PFSK-1 (cell line): Measurements from ENCODE around the gene CACNG6.

ENCODE experiments used
- FOXP2 ChIP-seq: optimal IDR thresholded peaks from 2 replicates; pipeline ENCODE3; 2011; ENCODE audit warnings: borderline replicate concordance, control low read depth, inconsistent platforms; ENCODE audit not compliant: insufficient read depth; ENCODE audit errors: extremely low read length, extremely low read depth
- POLR2AphosphoS5 ChIP-seq: IDR thresholded peaks from 2 replicates; pipeline ENCODE4 v1.6.1; 2012; ENCODE audit warnings: low read depth, mild to moderate bottlenecking, control low read depth, low read length, moderate library complexity
- SIN3A ChIP-seq: IDR thresholded peaks from 2 replicates; pipeline ENCODE4 v1.6.1; 2012; ENCODE audit warnings: mild to moderate bottlenecking, low read length, moderate library complexity, borderline replicate concordance; ENCODE audit not compliant: insufficient read depth
- TAF1 ChIP-seq: IDR thresholded peaks from 2 replicates; pipeline ENCODE4 v1.6.1; 2012; ENCODE audit warnings: low read length, control low read depth, borderline replicate concordance; ENCODE audit not compliant: insufficient read depth
- TF ChIP-seq, protein P1 (sequence below), 2 experiments: IDR thresholded peaks; 2 replicates each; pipeline versions ENCODE4 v1.6.1 to v1.8.0; 2011 to 2012; ENCODE audit warnings: low read depth in 2 of 2, low read length in 2 of 2, control low read depth in 1 of 2, inconsistent platforms in 1 of 2, mild to moderate bottlenecking in 1 of 2, moderate library complexity in 1 of 2; ENCODE audit not compliant: insufficient read depth in 1 of 2

Gene CACNG6

DNA sequence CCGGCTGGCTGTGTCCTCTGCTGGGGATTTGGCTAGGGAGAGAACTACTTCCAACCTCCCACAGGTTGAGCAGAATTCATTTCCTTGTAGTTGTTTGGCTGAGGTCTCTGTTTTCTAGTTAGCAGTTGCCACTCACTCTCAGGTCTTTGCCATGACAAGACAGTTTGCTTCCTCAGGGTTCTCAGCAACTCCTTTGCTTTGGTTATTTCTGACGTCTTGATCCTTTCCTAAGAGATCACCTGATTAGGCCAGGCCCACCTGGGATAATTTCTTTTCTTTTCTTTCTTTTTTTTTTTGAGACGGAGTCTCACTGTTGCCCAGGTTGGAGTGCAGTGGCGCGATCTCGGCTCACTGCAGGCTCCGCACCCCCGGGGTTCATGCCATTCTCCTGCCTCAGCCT is 38.1 kb upstream of the CACNG6 start:
- TF ChIP-seq, protein P1, sequence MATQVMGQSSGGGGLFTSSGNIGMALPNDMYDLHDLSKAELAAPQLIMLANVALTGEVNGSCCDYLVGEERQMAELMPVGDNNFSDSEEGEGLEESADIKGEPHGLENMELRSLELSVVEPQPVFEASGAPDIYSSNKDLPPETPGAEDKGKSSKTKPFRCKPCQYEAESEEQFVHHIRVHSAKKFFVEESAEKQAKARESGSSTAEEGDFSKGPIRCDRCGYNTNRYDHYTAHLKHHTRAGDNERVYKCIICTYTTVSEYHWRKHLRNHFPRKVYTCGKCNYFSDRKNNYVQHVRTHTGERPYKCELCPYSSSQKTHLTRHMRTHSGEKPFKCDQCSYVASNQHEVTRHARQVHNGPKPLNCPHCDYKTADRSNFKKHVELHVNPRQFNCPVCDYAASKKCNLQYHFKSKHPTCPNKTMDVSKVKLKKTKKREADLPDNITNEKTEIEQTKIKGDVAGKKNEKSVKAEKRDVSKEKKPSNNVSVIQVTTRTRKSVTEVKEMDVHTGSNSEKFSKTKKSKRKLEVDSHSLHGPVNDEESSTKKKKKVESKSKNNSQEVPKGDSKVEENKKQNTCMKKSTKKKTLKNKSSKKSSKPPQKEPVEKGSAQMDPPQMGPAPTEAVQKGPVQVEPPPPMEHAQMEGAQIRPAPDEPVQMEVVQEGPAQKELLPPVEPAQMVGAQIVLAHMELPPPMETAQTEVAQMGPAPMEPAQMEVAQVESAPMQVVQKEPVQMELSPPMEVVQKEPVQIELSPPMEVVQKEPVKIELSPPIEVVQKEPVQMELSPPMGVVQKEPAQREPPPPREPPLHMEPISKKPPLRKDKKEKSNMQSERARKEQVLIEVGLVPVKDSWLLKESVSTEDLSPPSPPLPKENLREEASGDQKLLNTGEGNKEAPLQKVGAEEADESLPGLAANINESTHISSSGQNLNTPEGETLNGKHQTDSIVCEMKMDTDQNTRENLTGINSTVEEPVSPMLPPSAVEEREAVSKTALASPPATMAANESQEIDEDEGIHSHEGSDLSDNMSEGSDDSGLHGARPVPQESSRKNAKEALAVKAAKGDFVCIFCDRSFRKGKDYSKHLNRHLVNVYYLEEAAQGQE (IDR thresholded peaks at IDR 0.05; ENCODE audit: insufficient read depth in 1 of 2, low read depth in 2 of 2, low read length in 2 of 2), result no peak
- TF ChIP-seq TAF1, result no peak
- no peak for TF ChIP-seq FOXP2
- TF ChIP-seq SIN3A, result no peak
- no peak for TF ChIP-seq POLR2AphosphoS5

DNA sequence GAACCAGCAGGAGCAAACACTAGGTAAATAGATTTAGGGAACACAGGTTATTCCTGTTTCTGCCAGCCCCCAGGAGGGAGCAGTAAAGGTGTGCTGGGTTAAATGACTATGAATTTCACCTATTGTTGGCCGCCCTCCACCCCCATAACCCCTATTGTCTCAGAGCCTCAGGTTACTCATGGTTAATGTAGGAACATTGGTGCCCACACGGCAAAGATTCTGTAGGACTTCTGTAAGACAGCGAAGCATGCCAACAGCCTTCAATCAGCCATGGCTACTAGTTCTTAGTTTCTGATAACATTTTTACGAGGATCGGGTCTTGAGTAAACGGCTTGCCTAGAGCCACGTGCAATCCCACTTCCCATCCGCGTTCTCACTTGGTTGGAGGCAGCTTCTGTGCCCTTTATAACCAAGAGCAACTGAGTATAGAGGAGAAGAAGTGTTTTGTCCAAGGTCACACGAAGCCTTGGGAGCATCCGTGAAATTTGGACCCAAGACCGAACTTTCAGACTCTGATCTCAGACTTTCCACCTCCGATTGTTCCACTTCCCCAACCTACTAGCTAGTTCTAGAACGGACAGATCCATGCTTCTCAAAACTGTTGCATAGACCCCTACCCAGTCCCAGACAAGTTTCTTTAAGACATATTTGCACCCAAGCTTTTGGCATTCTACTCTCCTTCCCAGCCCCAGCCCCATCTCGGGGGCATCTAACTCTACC is 33.8 kb upstream of the CACNG6 start:
- no peak for TF ChIP-seq POLR2AphosphoS5
- TF ChIP-seq SIN3A, result no peak
- no peak for TF ChIP-seq FOXP2
- TF ChIP-seq, protein P1 (IDR thresholded peaks at IDR 0.05; ENCODE audit: insufficient read depth in 1 of 2, low read depth in 2 of 2, low read length in 2 of 2), result no peak
- TF ChIP-seq TAF1, result no peak

DNA sequence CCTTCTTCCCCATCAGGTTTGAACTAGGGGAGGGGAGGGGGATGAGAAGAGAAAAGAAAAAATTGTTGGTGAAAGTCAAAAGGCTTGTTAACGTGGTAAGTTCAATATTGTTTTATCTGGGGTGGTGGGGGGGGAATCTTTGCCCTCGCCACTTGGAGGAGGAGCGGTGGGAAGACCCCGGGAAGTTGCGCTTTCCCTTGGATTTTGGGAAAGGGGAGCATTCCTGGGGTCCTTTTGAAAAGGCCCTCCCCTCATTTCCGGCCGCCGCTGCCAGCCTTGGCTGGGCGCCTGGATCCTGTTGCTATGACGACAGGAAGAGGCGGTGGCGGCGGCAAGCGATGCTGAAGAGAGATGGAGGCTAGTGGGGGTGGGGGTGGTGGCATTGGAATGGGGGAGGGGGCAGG is 33.3 kb upstream of the CACNG6 start:
- TF ChIP-seq TAF1 (no peak), FOXP2 (no peak), SIN3A (no peak), POLR2AphosphoS5 (no peak)
- TF ChIP-seq, protein P1 (IDR thresholded peaks at IDR 0.05; ENCODE audit: insufficient read depth in 1 of 2, low read depth in 2 of 2, low read length in 2 of 2), result no peak

DNA sequence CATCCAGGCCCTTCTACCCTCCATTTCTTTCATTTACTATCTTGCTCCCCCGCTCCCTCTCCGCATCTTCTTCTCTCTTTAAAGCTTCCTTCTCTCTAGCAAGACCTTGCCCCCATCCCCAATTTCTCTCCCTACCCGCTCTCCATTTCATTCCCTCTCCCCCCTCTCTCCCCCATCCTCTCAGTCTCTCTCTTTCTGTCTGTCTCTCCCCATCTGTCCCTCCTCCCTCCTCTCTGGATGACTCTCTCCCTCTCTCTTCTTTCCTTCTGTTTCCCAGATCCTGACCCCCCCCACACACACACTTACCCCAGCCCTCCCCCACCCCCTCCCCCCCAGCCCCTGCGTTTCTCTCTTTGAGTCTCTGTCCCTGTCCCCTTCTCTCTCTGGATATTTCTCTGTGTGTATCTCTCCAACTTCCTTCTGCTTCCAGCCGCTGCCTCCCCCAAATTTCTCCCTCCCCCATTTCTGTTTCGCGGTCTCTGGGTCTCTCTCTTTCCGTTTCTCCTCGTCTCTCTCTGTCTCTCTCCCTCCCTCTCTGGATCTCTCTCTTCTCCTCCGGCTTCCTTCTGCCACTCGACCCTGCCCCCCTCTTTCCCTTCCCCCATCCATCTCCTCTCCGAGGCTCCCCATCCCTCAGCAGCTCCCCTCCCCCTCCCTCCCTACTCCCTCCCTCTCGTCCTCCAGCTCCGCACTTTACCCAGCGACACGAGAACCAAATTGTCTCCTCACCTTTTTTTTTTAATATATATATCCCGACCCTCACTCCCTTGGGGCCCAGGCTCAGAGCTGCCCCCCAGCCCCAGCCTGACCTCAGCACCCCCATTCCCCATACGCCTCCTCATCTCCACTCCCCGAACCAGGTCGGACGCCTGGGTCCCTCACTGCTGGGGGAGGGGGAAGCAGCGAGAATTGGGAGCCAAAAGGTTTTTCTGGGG is 32.3 kb upstream of the CACNG6 start:
- TF ChIP-seq TAF1 (no peak), SIN3A (no peak), POLR2AphosphoS5 (no peak)

DNA sequence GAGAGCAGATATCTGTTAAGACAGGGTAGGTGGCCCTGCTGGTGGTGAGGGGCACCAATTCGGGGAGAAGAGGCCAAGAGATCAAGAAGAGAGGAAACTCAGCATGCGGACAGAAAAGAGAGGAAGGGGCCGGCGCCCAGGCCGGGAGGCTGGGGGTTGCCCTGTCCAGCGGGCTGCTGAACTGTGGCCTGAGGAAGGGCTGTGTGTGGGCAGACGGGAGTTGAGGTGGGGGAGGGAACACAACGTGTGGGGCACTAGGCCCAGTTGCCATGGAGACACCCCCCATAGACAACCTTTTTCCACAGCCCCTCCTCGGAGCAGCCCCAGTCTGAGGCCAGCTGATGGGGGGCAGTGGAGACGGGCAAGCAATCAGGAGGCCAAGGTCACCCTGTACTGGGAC is 31.2 kb upstream of the CACNG6 start:
- no peak for TF ChIP-seq FOXP2
- no peak for TF ChIP-seq POLR2AphosphoS5
- TF ChIP-seq TAF1, result no peak
- TF ChIP-seq, protein P1 (IDR thresholded peaks at IDR 0.05; ENCODE audit: insufficient read depth in 1 of 2, low read depth in 2 of 2, low read length in 2 of 2), result no peak
- no peak for TF ChIP-seq SIN3A
